KMS-11 (cell line): ENCODE data around the gene RPS25.
A peak's percentile ranks its signal among the peaks of the same experiment; 100 is the strongest.

ENCODE experiments used
- H2AFZ ChIP-seq: fragments of 200-600 bp; sonication (generic); 2 replicates; pipeline ENCODE4 v1.6.1; 2016; ENCODE audit warnings: antibody characterized with exemption, mixed run types, low read depth
- H3K27ac ChIP-seq: fragments of 200-600 bp; sonication (generic); 2 replicates; pipeline ENCODE4 v1.6.1; 2016; ENCODE audit warnings: mild to moderate bottlenecking, mixed run types
- H3K27me3 ChIP-seq: fragments of 200-600 bp; sonication (generic); 2 replicates; pipeline ENCODE4 v1.6.1; 2017; ENCODE audit warnings: mild to moderate bottlenecking, low read depth, mixed run types, moderate library complexity; ENCODE audit not compliant: insufficient read depth
- H3K36me3 ChIP-seq: fragments of 200-600 bp; sonication (generic); 2 replicates; pipeline ENCODE4 v1.6.1; 2017; ENCODE audit warnings: mild to moderate bottlenecking, mixed run types; ENCODE audit not compliant: insufficient read depth
- H3K4me1 ChIP-seq: fragments of 200-600 bp; sonication (generic); 2 replicates; pipeline ENCODE4 v1.6.1; 2016; ENCODE audit warnings: mild to moderate bottlenecking, low read depth, mixed run types; ENCODE audit not compliant: poor library complexity, severe bottlenecking
- H3K4me2 ChIP-seq: fragments of 200-600 bp; sonication (generic); 2 replicates; pipeline ENCODE4 v1.7.0; 2016; ENCODE audit warnings: mild to moderate bottlenecking, mixed run types
- H3K4me3 ChIP-seq: fragments of 200-600 bp; sonication (generic); IDR thresholded peaks from 2 replicates; pipeline ENCODE4 v1.6.1; 2017; ENCODE audit warnings: low read depth, low read length, mixed read lengths; ENCODE audit not compliant: insufficient read depth
- H3K79me2 ChIP-seq: fragments of 200-600 bp; sonication (generic); 2 replicates; pipeline ENCODE4 v1.6.1; 2016; ENCODE audit warnings: low read depth, mixed run types; ENCODE audit not compliant: insufficient read depth
- H3K9ac ChIP-seq: fragments of 200-600 bp; sonication (generic); 2 replicates; pipeline ENCODE4 v1.6.1; 2016; ENCODE audit warnings: mild to moderate bottlenecking, mixed run types
- H4K20me1 ChIP-seq: fragments of 200-600 bp; sonication (generic); 2 replicates; pipeline ENCODE4 v1.6.1; 2016; ENCODE audit warnings: mild to moderate bottlenecking, mixed run types; ENCODE audit not compliant: insufficient read depth
- CTCF ChIP-seq: fragments of 200-600 bp; sonication (generic); conservative IDR thresholded peaks from 2 replicates; pipeline ENCODE4 v1.6.1; 2017; ENCODE audit warnings: low read depth, mild to moderate bottlenecking, antibody characterized with exemption, low read length, moderate library complexity, mixed read lengths

Gene RPS25

GRCh38 chr11:119029340-119030028, 11.3 kb upstream of the RPS25 start:
- Histone ChIP-seq H3K4me1 (peaks cover 41% of the 10 kb centered on the region), H4K20me1 (no peaks in the 10 kb centered on the region), H3K4me3 (no peak overlapping the region), H3K9ac (peak overlapping the region; percentile 73), H3K4me2 (peak overlapping the region; percentile 96), H3K27ac (peak overlapping the region; percentile 71), H2AFZ (peak overlapping the region; percentile 22; the same call in 1 of the 2 replicates), H3K79me2 (peaks cover 30% of the 10 kb centered on the region), H3K27me3 (no peaks in the 10 kb centered on the region), H3K36me3 (no peaks in the 10 kb centered on the region; the same call in 1 of the 2 replicates)
- no peak for TF ChIP-seq CTCF

GRCh38 chr11:119029069-119029339, 10.9 kb upstream of the RPS25 start:
- Histone ChIP-seq H3K9ac (peak overlapping the region; percentile 73; the same call in 1 of the 2 replicates), H4K20me1 (no peaks in the 10 kb centered on the region), H3K4me3 (no peak overlapping the region), H3K27ac (peak overlapping the region; percentile 71), H3K4me2 (peak overlapping the region; percentile 96), H3K36me3 (no peaks in the 10 kb centered on the region; the same call in 1 of the 2 replicates), H3K4me1 (peaks cover 46% of the 10 kb centered on the region), H3K27me3 (no peaks in the 10 kb centered on the region), H2AFZ (no peak overlapping the region; the same call in 1 of the 2 replicates), H3K79me2 (peaks cover 35% of the 10 kb centered on the region)
- no peak for TF ChIP-seq CTCF

GRCh38 chr11:119028346-119029068, 10.4 kb upstream of the RPS25 start:
- Histone ChIP-seq H3K27me3 (no peaks in the 10 kb centered on the region), H2AFZ (no peak overlapping the region), H3K27ac (peak overlapping the region; percentile 71), H3K4me2 (peak overlapping the region; percentile 96), H3K36me3 (no peaks in the 10 kb centered on the region; the same call in 1 of the 2 replicates), H3K4me3 (no peak overlapping the region), H3K79me2 (peaks cover 36% of the 10 kb centered on the region), H4K20me1 (no peaks in the 10 kb centered on the region), H3K9ac (peak overlapping the region; percentile 73; the same call in 1 of the 2 replicates), H3K4me1 (peaks cover 51% of the 10 kb centered on the region)
- no peak for TF ChIP-seq CTCF

- H3K9ac ChIP-seq: no peak overlapping the region; the same call in 1 of the 2 replicates
- peak overlapping the region; percentile 71; the same call in 1 of the 2 replicates for H3K27ac ChIP-seq
- H3K4me3 ChIP-seq: no peak overlapping the region
- H3K27me3 ChIP-seq: no peaks in the 10 kb centered on the region
- peak overlapping the region; percentile 96 for H3K4me2 ChIP-seq
- no peak for TF ChIP-seq CTCF
- peaks cover 36% of the 10 kb centered on the region for H3K79me2 ChIP-seq
- H2AFZ ChIP-seq: no peak overlapping the region
- H4K20me1 ChIP-seq: no peaks in the 10 kb centered on the region
- H3K4me1 ChIP-seq: peaks cover 58% of the 10 kb centered on the region
- no peaks in the 10 kb centered on the region; the same call in 1 of the 2 replicates for H3K36me3 ChIP-seq
Measured at GRCh38 chr11:119027561-119028345, 9.6 kb upstream of the RPS25 start.
